ENCODE results near the gene XPA. TPM values are rescaled to one million over a fixed set of nuclear protein-coding genes. Genes with fewer than 3 reads are reported as not detected.

XPA gene
- total and polyA plus RNA-seq, 2 of the 8 experiments (the other 6 are each of a cell fraction or from before 2014, with no cell fraction given): 0.24 to 2.6 TPM

GRCh38 chr9:97636903-97637302 lies 60.2 kb downstream of the XPA start:
- Histone ChIP-seq H2BK120ac (replicated peaks; ENCODE audit: low read depth, low read length) (no peak overlapping the region), H3K9me3 (ENCODE audit: insufficient read depth in 2 of 2, low read depth in 1 of 2, low read length in 1 of 2) (no peaks in the 10 kb centered on the region), H2BK5ac (ENCODE audit: low read depth, low read length) (no peak overlapping the region), H3K79me1 (ENCODE audit: low read depth, low read length) (no peaks in the 10 kb centered on the region; the same call in 1 of the 2 replicates), H3K36me3 (ENCODE audit: control insufficient read depth in 2 of 4, insufficient read depth in 4 of 4, low read length in 3 of 4) (peaks cover 0 to 5% (median under 1%) of the 10 kb centered on the region in 4 experiments; a peak in 2 of 8 replicates), H3K9ac (replicated peaks in 1 of 4; ENCODE audit: extremely low read depth in 1 of 4, low read depth in 3 of 4, low read length in 3 of 4) (no peak overlapping the region), H4K5ac (ENCODE audit: insufficient read length, low read depth, low read length) (no peak overlapping the region), H3K23ac (ENCODE audit: insufficient read length) (no peak overlapping the region), H3K56ac (replicated peaks; ENCODE audit: insufficient read length, low read depth, low read length) (no peak overlapping the region), H4K91ac (replicated peaks; ENCODE audit: insufficient read length, low read length) (no peak overlapping the region), H3K4me1 (replicated peaks in 1 of 4; ENCODE audit: control insufficient read depth in 3 of 4, insufficient read depth in 4 of 4, low read length in 3 of 4) (peaks cover 0 to 5% (median under 1%) of the 10 kb centered on the region in 4 experiments; a peak in 4 of 7 replicates), H3K27me3 (replicated peaks in 1 of 4; ENCODE audit: control insufficient read depth in 3 of 4, extremely low read depth in 1 of 4, insufficient read depth in 3 of 4, low read length in 3 of 4) (no peaks in the 10 kb centered on the region), H2BK15ac (ENCODE audit: low read length) (no peak overlapping the region), H3K18ac (ENCODE audit: extremely low read depth, low read length) (no peak overlapping the region), H3K4me2 (ENCODE audit: insufficient read depth in 1 of 2, low read depth in 2 of 2, low read length in 2 of 2) (no peak overlapping the region; a peak in 1 of 4 replicates), H2BK12ac (ENCODE audit: low read depth, low read length) (no peak overlapping the region), H3K4me3 (ENCODE audit: extremely low read depth in 1 of 4, insufficient read depth in 2 of 4, low read depth in 3 of 4, low read length in 4 of 4) (no peak overlapping the region), H2AK5ac (ENCODE audit: low read depth, low read length) (no peak overlapping the region), H3K79me2 (ENCODE audit: control insufficient read depth in 1 of 2, insufficient read depth in 2 of 2, low read length in 2 of 2) (peaks cover 24 to 73% of the 10 kb centered on the region in 2 experiments), H2BK20ac (ENCODE audit: low read length) (no peak overlapping the region), H2AFZ (ENCODE audit: low read length) (no peak overlapping the region), H4K20me1 (replicated peaks in 1 of 2; ENCODE audit: control insufficient read depth in 1 of 2, insufficient read depth in 2 of 2, low read length in 2 of 2) (peaks cover 11 to 15% of the 10 kb centered on the region in 2 experiments), H3K27ac (ENCODE audit: low read depth, low read length) (no peak overlapping the region), H3K23me2 (ENCODE audit: low read depth, low read length) (peaks cover 5% of the 10 kb centered on the region), H4K8ac (ENCODE audit: extremely low read depth, insufficient read depth, low read length) (no peak overlapping the region), H3K14ac (ENCODE audit: insufficient read length) (no peak overlapping the region), H3K4ac (replicated peaks; ENCODE audit: insufficient read length, low read depth, low read length) (no peak overlapping the region)
- POLR2A ChIA-PET (ENCODE audit: partially characterized antibody): no interaction called here
- TF ChIP-seq TBP (IDR thresholded peaks at IDR 0.05; ENCODE audit: low read depth, low read length) (no peak), SP1 (IDR thresholded peaks at IDR 0.05; ENCODE audit: low read depth, low read length) (no peak), JUND (IDR thresholded peaks at IDR 0.05; ENCODE audit: low read length) (no peak), RBBP5 (IDR thresholded peaks at IDR 0.05; ENCODE audit: borderline replicate concordance, low read depth, low read length) (no peak), YY1 (IDR thresholded peaks at IDR 0.05; ENCODE audit: low read depth, low read length) (no peak), EGR1 (IDR thresholded peaks at IDR 0.05; ENCODE audit: borderline replicate concordance, low read depth, low read length) (no peak), GABPA (IDR thresholded peaks at IDR 0.05; ENCODE audit: borderline replicate concordance, insufficient read depth, low read length) (no peak), JUN (IDR thresholded peaks at IDR 0.05; ENCODE audit: low read depth, low read length) (no peak), FOSL1 (IDR thresholded peaks at IDR 0.05; ENCODE audit: insufficient read depth, low read depth, low read length) (no peak)
- WGBS, 2 experiments (ENCODE audit: extremely low coverage in 1 of 2, insufficient coverage in 1 of 2, insufficient read length in 1 of 2, insufficient replicate concordance in 2 of 2, low coverage in 1 of 2, low lambda C conversion rate in 2 of 2, missing lambda C conversion rate in 1 of 2): 86% methylated on average over 3 of the region's 3 CpGs; no CpG with 5 or more reads in 1 of the 2 experiments
- no peak for DNase-seq (ENCODE audit: low read depth in 1 of 2, low spot score in 2 of 2)
- FAIRE-seq: no peak
- CTCF ChIA-PET (ENCODE audit: partially characterized antibody): no interaction called here
